ENCODE measurements around the gene DHCR24. TPM values are rescaled to one million over a fixed set of nuclear protein-coding genes. Genes with fewer than 3 reads are reported as not detected.
"Not testable (repeated sequence)": the region's sequence is repeated elsewhere in the genome, so short reads cannot be mapped to it uniquely, and the experiment has no call there.

The DHCR24 gene
- total RNA-seq, 1 donor from 2014 or later, result 168 TPM

GRCh38 chr1:54934869-54935268 lies 47.9 kb upstream of the DHCR24 start:
- peak overlapping the region; percentile 94 for H3K27ac Mint-ChIP-seq (ENCODE audit: unreplicated experiment)
- no peaks in the 10 kb centered on the region for H3K36me3 ChIP-seq (ENCODE audit: insufficient read depth, low read length)
- no peaks in the 10 kb centered on the region for H3K27me3 Mint-ChIP-seq (ENCODE audit: low read depth, unreplicated experiment)
- H3K36me3 Mint-ChIP-seq (ENCODE audit: low read depth, unreplicated experiment), result no peaks in the 10 kb centered on the region
- TF ChIP-seq EZH2 (IDR thresholded peaks at IDR 0.05; ENCODE audit: insufficient read depth, low read length) (no peak), CTCF (IDR thresholded peaks at IDR 0.05; ENCODE audit: insufficient read depth, low read depth, low read length) (no peak)
- H3K4me3 ChIP-seq (ENCODE audit: insufficient read depth, low read depth, low read length), result no peak overlapping the region
- H3K4me3 Mint-ChIP-seq (ENCODE audit: unreplicated experiment), result no peak overlapping the region
- peak overlapping the region; percentile 67 for H3K27ac ChIP-seq (ENCODE audit: low read depth, low read length)
- H3K9me3 Mint-ChIP-seq (ENCODE audit: unreplicated experiment), result peaks cover 7% of the 10 kb centered on the region
- DNase-seq (ENCODE audit: low read depth) (peak; percentile 95), FAIRE-seq (peak; percentile 87)
- H2AFZ ChIP-seq (ENCODE audit: low read depth, low read length), result no peak overlapping the region
- no peaks in the 10 kb centered on the region for H3K9me3 ChIP-seq (ENCODE audit: insufficient read depth, low read depth, low read length)
- no peaks in the 10 kb centered on the region for H3K79me2 ChIP-seq (ENCODE audit: insufficient read depth, low read length)
- H3K4me1 ChIP-seq (ENCODE audit: insufficient read depth, low read length), result peaks cover 23% of the 10 kb centered on the region
- H3K27me3 ChIP-seq (ENCODE audit: insufficient read depth, low read length), result no peaks in the 10 kb centered on the region
- H3K4me2 ChIP-seq (ENCODE audit: low read length), result peak overlapping the region; percentile 63
- H3K4me1 Mint-ChIP-seq (ENCODE audit: low read depth, unreplicated experiment), result peaks cover 21% of the 10 kb centered on the region
- H3K9ac ChIP-seq (ENCODE audit: low read length), result peak overlapping the region; percentile 55
- H4K20me1 ChIP-seq (ENCODE audit: insufficient read depth, low read length), result no peaks in the 10 kb centered on the region

GRCh38 chr1:54934081-54934480 lies 47.1 kb upstream of the DHCR24 start:
- Mint-ChIP-seq H3K4me3 (ENCODE audit: unreplicated experiment) (peak overlapping the region; percentile 10), H3K4me1 (ENCODE audit: low read depth, unreplicated experiment) (peaks cover 19% of the 10 kb centered on the region), H3K27ac (ENCODE audit: unreplicated experiment) (peak overlapping the region; percentile 22)
- not testable (repeated sequence) for H4K20me1 ChIP-seq (ENCODE audit: insufficient read depth, low read length); H3K9me3 ChIP-seq (ENCODE audit: insufficient read depth, low read depth, low read length); H3K9me3 Mint-ChIP-seq (ENCODE audit: unreplicated experiment); H3K79me2 ChIP-seq (ENCODE audit: insufficient read depth, low read length); H3K4me3 ChIP-seq (ENCODE audit: insufficient read depth, low read depth, low read length); FAIRE-seq; H3K4me2 ChIP-seq (ENCODE audit: low read length); H2AFZ ChIP-seq (ENCODE audit: low read depth, low read length); H3K27me3 Mint-ChIP-seq (ENCODE audit: low read depth, unreplicated experiment); H3K36me3 ChIP-seq (ENCODE audit: insufficient read depth, low read length); H3K27me3 ChIP-seq (ENCODE audit: insufficient read depth, low read length); H3K36me3 Mint-ChIP-seq (ENCODE audit: low read depth, unreplicated experiment); DNase-seq (ENCODE audit: low read depth)
- peak overlapping the region; percentile 55 for H3K9ac ChIP-seq (ENCODE audit: low read length)
- H3K4me1 ChIP-seq (ENCODE audit: insufficient read depth, low read length), result peaks cover 23% of the 10 kb centered on the region
- peak overlapping the region; percentile 67 for H3K27ac ChIP-seq (ENCODE audit: low read depth, low read length)

GRCh38 chr1:54931275-54931840 lies 44.4 kb upstream of the DHCR24 start:
- H3K4me1 Mint-ChIP-seq (ENCODE audit: low read depth, unreplicated experiment), result peaks cover 10% of the 10 kb centered on the region
- Histone ChIP-seq H3K4me3 (ENCODE audit: insufficient read depth, low read depth, low read length) (no peak overlapping the region), H3K79me2 (ENCODE audit: insufficient read depth, low read length) (no peaks in the 10 kb centered on the region), H2AFZ (ENCODE audit: low read depth, low read length) (no peak overlapping the region), H3K4me1 (ENCODE audit: insufficient read depth, low read length) (peaks cover 22% of the 10 kb centered on the region), H3K36me3 (ENCODE audit: insufficient read depth, low read length) (no peaks in the 10 kb centered on the region), H3K4me2 (ENCODE audit: low read length) (no peak overlapping the region), H3K9ac (ENCODE audit: low read length) (no peak overlapping the region), H4K20me1 (ENCODE audit: insufficient read depth, low read length) (no peaks in the 10 kb centered on the region), H3K27me3 (ENCODE audit: insufficient read depth, low read length) (no peaks in the 10 kb centered on the region), H3K9me3 (ENCODE audit: insufficient read depth, low read depth, low read length) (no peaks in the 10 kb centered on the region), H3K27ac (ENCODE audit: low read depth, low read length) (no peak overlapping the region)
- TF ChIP-seq CTCF (IDR thresholded peaks at IDR 0.05; ENCODE audit: insufficient read depth, low read depth, low read length) (no peak), EZH2 (IDR thresholded peaks at IDR 0.05; ENCODE audit: insufficient read depth, low read length) (no peak)
- H3K36me3 Mint-ChIP-seq (ENCODE audit: low read depth, unreplicated experiment), result no peaks in the 10 kb centered on the region
- H3K27me3 Mint-ChIP-seq (ENCODE audit: low read depth, unreplicated experiment), result peaks cover 2% of the 10 kb centered on the region
- FAIRE-seq (no peak), DNase-seq (ENCODE audit: low read depth) (no peak)
- no peak overlapping the region for H3K4me3 Mint-ChIP-seq (ENCODE audit: unreplicated experiment)
- H3K27ac Mint-ChIP-seq (ENCODE audit: unreplicated experiment), result no peak overlapping the region
- H3K9me3 Mint-ChIP-seq (ENCODE audit: unreplicated experiment), result peaks cover 7% of the 10 kb centered on the region

Measured in astrocyte (in vitro differentiated cells and primary cell).